Tibial artery (tissue), 4 donors: ENCODE results near the gene TRPM1.

Source experiments
- DNase-seq, 2 donors: peaks; one replicate each; pipeline ENCODE4 v3.0.0-alpha.2; 2019
- H3K27ac ChIP-seq, 2 donors: fragments of 200-600 bp; sonication (generic) in 1 of 2; 1 replicate in 1 of 2; 2 replicates in 1 of 2; pipeline ENCODE4 v1.5.1; 2018 to 2019; ENCODE audit warnings: mild to moderate bottlenecking in 1 of 2
- H3K27me3 ChIP-seq, 2 donors: fragments of 200-600 bp; sonication (generic) in 1 of 2; one replicate each; pipeline versions ENCODE4 v1.5.1 to v1.6.0; 2016 to 2019
- H3K36me3 ChIP-seq, 3 donors: fragments of 200-600 bp; sonication (generic) in 2 of 3; one replicate each; pipeline ENCODE4 v1.5.1; 2016 to 2019; ENCODE audit warnings: mild to moderate bottlenecking in 2 of 3
- H3K4me1 ChIP-seq, 4 donors: fragments of 200-600 bp; sonication (generic) in 2 of 4; 1 replicate in 3 of 4; 2 replicates in 1 of 4; pipeline ENCODE4 v1.5.1; 2016 to 2019
- H3K4me3 ChIP-seq, 2 donors: fragments of 200-600 bp; sonication (generic) in 1 of 2; 1 replicate in 1 of 2; 2 replicates in 1 of 2; pipeline ENCODE4 v1.5.1; 2018 to 2019; ENCODE audit warnings: mild to moderate bottlenecking in 2 of 2
- H3K9me3 ChIP-seq, 3 donors: fragments of 200-600 bp; sonication (generic) in 1 of 3; one replicate each; pipeline ENCODE4 v1.5.1; 2016 to 2019
- intact Hi-C: fragments of 100-400 bp; cut with DNase I; formaldehyde crosslinking; loops from one replicate; pipeline ENCODE4 v1.15.0; 2023; ENCODE audit warnings: low total_unique reads
- TF ChIP-seq, protein P1 (sequence below), 2 experiments: fragments of 200-600 bp in 1 of 2; fragments of 450-650 bp in 1 of 2; IDR thresholded peaks; one replicate each; pipeline ENCODE4 v1.5.1; 2017 to 2019; ENCODE audit warnings: antibody characterized with exemption in 2 of 2, mild to moderate bottlenecking in 1 of 2, moderate library complexity in 1 of 2

TRPM1 gene

DNA sequence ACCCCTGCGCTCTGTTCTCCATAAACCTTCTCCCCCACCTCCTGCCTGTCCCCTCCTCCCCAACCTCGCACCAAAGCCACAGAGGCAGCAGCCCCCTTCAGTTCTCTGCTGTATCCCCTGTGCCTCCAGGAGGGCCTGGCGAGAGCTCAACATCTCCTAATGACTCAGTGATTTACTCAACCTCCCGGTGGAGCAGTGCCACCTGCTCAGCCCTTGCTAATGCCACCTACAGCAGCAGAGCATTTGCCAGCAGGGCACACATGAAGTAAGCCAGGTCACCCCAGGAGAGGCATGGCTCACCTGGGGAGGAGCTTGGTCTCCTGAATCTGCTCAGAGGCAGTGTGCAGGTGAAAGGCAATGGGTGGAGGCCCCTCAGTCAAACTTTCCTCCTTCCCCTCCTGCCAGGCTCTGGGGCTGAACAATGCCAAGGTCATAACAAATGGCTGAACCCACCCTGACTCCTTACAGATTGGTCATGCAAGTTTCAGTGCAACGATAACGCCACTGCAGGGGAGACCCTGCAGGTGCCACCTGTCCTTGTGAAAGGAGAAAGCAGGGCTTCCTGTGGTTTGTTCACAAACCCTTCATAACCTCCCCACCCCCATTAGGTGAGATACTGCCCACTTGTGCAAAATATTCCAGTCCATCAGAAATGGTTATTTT, 19.8 kb downstream of the TRPM1 start:
- Histone ChIP-seq H3K9me3 (no peaks in the 10 kb centered on the region), H3K4me1 (no peaks in the 10 kb centered on the region), H3K4me3 (no peak overlapping the region), H3K36me3 (no peaks in the 10 kb centered on the region), H3K27me3 (peaks cover 0 to 28% of the 10 kb centered on the region in 2 donors), H3K27ac (no peak overlapping the region)
- intact Hi-C loops = no loop called here
- no peak for DNase-seq
- TF ChIP-seq, protein P1, sequence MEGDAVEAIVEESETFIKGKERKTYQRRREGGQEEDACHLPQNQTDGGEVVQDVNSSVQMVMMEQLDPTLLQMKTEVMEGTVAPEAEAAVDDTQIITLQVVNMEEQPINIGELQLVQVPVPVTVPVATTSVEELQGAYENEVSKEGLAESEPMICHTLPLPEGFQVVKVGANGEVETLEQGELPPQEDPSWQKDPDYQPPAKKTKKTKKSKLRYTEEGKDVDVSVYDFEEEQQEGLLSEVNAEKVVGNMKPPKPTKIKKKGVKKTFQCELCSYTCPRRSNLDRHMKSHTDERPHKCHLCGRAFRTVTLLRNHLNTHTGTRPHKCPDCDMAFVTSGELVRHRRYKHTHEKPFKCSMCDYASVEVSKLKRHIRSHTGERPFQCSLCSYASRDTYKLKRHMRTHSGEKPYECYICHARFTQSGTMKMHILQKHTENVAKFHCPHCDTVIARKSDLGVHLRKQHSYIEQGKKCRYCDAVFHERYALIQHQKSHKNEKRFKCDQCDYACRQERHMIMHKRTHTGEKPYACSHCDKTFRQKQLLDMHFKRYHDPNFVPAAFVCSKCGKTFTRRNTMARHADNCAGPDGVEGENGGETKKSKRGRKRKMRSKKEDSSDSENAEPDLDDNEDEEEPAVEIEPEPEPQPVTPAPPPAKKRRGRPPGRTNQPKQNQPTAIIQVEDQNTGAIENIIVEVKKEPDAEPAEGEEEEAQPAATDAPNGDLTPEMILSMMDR (IDR thresholded peaks at IDR 0.05) = no peak

DNA sequence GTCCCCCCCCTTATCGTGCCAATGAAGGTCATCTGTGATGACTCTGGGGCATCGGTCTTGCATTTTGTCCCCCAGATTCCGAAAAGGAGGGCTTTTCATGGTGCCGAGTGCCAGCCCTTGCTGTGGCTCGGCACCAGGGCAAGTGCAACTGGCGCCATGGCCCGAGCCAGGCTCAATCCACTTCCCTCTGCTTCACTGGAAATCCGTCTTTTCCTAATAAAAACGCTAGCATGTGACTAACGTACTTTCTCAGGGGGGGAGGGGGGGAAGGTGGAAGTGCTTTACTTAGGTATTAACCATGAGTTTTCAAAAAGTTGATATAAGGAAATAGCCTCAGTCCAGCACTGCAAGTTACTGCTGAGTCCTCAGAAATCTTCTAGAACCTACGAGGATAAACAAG, 20.5 kb downstream of the TRPM1 start:
- Histone ChIP-seq H3K9me3 (no peaks in the 10 kb centered on the region), H3K4me3 (peak overlapping the region; percentile 22 to 33)
- intact Hi-C loops = no loop called here

GRCh38 chr15:31080591-31081014, 20.9 kb downstream of the TRPM1 start:
- TF ChIP-seq, protein P1 (IDR thresholded peaks at IDR 0.05) = no peak
- Histone ChIP-seq H3K27me3 (peaks cover 0 to 28% of the 10 kb centered on the region in 2 donors), H3K27ac (no peak overlapping the region), H3K9me3 (no peaks in the 10 kb centered on the region), H3K36me3 (no peaks in the 10 kb centered on the region), H3K4me3 (peak overlapping the region; percentile 22 to 33), H3K4me1 (no peaks in the 10 kb centered on the region)
- intact Hi-C loops = no loop called here
- DNase-seq = peak in 1 of 2 donors; percentile 37

More for the DNA sequence above, 20.5 kb downstream of the TRPM1 start:
- Histone ChIP-seq H3K27ac (no peak overlapping the region), H3K27me3 (peaks cover 0 to 28% of the 10 kb centered on the region in 2 donors), H3K36me3 (no peaks in the 10 kb centered on the region), H3K4me1 (no peaks in the 10 kb centered on the region)
- DNase-seq = no peak
- TF ChIP-seq, protein P1 (IDR thresholded peaks at IDR 0.05) = no peak

DNA sequence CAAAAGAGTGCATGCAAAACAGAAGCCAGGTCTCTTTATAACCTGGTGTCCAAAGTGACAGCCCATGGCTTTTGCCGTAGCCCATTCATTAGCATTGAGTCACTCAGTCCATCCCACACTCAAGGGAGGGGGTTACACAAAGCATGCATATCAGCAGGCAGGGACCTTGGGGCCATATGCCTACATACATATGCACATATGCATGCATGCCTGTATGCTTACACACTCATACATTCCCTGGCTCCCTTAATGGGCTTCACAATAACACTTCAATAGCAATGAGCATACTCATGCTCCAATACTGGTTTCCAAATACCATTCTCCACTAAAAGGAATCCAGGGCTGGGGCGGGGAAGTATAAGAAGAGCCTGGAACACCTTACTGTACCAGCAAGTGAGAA, 22.0 kb downstream of the TRPM1 start:
- H3K9me3 ChIP-seq = no peaks in the 10 kb centered on the region
- no peak overlapping the region for H3K27ac ChIP-seq
- H3K27me3 ChIP-seq = peaks cover 0 to 28% of the 10 kb centered on the region in 2 donors
- TF ChIP-seq, protein P1 (IDR thresholded peaks at IDR 0.05) = no peak
- H3K36me3 ChIP-seq = no peaks in the 10 kb centered on the region
- no peak for DNase-seq
- intact Hi-C loops = no loop called here
- no peaks in the 10 kb centered on the region for H3K4me1 ChIP-seq
- H3K4me3 ChIP-seq = no peak overlapping the region

DNA sequence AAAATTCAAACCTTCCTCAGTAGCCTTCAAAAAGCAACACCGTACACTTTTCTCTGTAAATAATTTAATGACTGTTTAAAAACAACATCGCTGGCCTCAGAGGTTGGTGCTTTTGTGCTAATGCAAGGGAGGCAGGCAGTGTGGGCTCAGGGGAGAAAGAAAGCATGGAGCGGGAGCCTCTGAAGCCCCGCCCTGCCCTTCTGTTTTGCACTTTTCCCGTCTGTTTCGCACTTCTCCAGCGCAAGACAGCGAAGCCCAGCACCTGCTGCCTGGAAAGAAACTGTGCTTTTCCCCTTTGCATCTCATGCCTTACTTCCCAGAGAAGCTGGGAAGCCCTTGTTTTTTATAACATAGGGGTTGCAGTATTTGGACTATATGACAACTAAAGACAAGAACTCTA, 23.1 kb downstream of the TRPM1 start:
- no peaks in the 10 kb centered on the region for H3K4me1 ChIP-seq
- intact Hi-C loops = no loop called here
- H3K9me3 ChIP-seq = no peaks in the 10 kb centered on the region
- no peak for DNase-seq
- peaks cover 0 to 28% of the 10 kb centered on the region in 2 donors for H3K27me3 ChIP-seq
- no peak overlapping the region for H3K27ac ChIP-seq
- no peak overlapping the region for H3K4me3 ChIP-seq
- H3K36me3 ChIP-seq = no peaks in the 10 kb centered on the region
- TF ChIP-seq, protein P1 (IDR thresholded peaks at IDR 0.05) = no peak
